OCI-LY7 (cell line): Measurements from ENCODE around the gene LDLRAD4. TPM values are rescaled to one million over a fixed set of nuclear protein-coding genes. Genes with fewer than 3 reads are reported as not detected.

ENCODE experiments used
- BruUV-seq: library from RNA; stranded (reverse); fragments of 400-500 nt; replicated peaks from 2 replicates; lab custom pipeline; 2021; lab: Mats Ljungman, UMichigan
- CTCF ChIA-PET: fragments of 300-600 bp; sonication (Branson Sonifier 250); formaldehyde crosslinking; loops from one replicate; lab custom pipeline; 2022; ENCODE audit warnings: antibody characterized with exemption; ENCODE audit not compliant: unreplicated experiment; lab: Charles Lee
- POLR2A ChIA-PET: fragments of 300-600 bp; sonication (Branson Sonifier 250); formaldehyde crosslinking; loops from one replicate; lab custom pipeline; 2022; ENCODE audit warnings: antibody characterized with exemption; lab: Charles Lee
- DNase-seq: peaks from one replicate; pipeline ENCODE4 v3.0.0-alpha.2; 2015; ENCODE audit warnings: low spot score
- H2AFZ ChIP-seq: fragments of 200-600 bp; sonication (generic), shearing (Covaris generic); 2 replicates; pipeline ENCODE4 v1.6.1; 2014; ENCODE audit warnings: mild to moderate bottlenecking, antibody characterized with exemption, low read length, moderate library complexity
- H3K27ac ChIP-seq: fragments of 200-600 bp; sonication (generic); 2 replicates; pipeline ENCODE4 v1.5.1; 2014; ENCODE audit warnings: mixed run types, low read depth, mild to moderate bottlenecking, moderate library complexity, low read length, inconsistent platforms; ENCODE audit not compliant: poor library complexity, severe bottlenecking
- H3K36me3 ChIP-seq: fragments of 200-600 bp; sonication (generic); 2 replicates; pipeline ENCODE4 v1.6.1; 2014; ENCODE audit warnings: mild to moderate bottlenecking, antibody characterized with exemption, low read length, moderate library complexity, mixed read lengths; ENCODE audit not compliant: insufficient read depth
- H3K4me1 ChIP-seq: fragments of 200-600 bp; sonication (generic); 2 replicates; pipeline ENCODE4 v1.5.1; 2014; ENCODE audit warnings: mild to moderate bottlenecking, low read length; ENCODE audit not compliant: insufficient read depth, poor library complexity, severe bottlenecking
- H3K4me2 ChIP-seq: fragments of 200-600 bp; sonication (generic); 2 replicates; pipeline ENCODE4 v1.6.1; 2014; ENCODE audit warnings: mild to moderate bottlenecking, low read length
- H3K4me3 ChIP-seq: fragments of 200-600 bp; sonication (generic); 2 replicates; pipeline ENCODE4 v1.5.1; 2014; ENCODE audit warnings: mild to moderate bottlenecking, low read depth, low read length; ENCODE audit not compliant: poor library complexity, severe bottlenecking
- H3K79me2 ChIP-seq: fragments of 200-600 bp; sonication (generic); 2 replicates; pipeline ENCODE4 v1.6.1; 2016; ENCODE audit warnings: low read depth, mild to moderate bottlenecking, low read length, moderate library complexity, mixed read lengths; ENCODE audit not compliant: insufficient read depth
- H3K9me2 ChIP-seq: fragments of 200-600 bp; sonication (generic); 2 replicates; pipeline ENCODE4 v1.6.1; 2016; ENCODE audit warnings: mild to moderate bottlenecking, low read length, mixed read lengths; ENCODE audit not compliant: insufficient read depth
- H3K9me3 ChIP-seq: fragments of 200-600 bp; sonication (generic); 2 replicates; pipeline ENCODE4 v1.6.1; 2014; ENCODE audit warnings: mild to moderate bottlenecking, mixed run types, low read length, mixed read lengths
- H4K20me1 ChIP-seq: fragments of 200-600 bp; sonication (generic); 2 replicates; pipeline ENCODE4 v1.6.1; 2014; ENCODE audit warnings: mild to moderate bottlenecking, antibody characterized with exemption, low read length, moderate library complexity, mixed read lengths; ENCODE audit not compliant: insufficient read depth
- CTCF ChIP-seq: fragments of 200-600 bp; sonication (generic); conservative IDR thresholded peaks from 2 replicates; pipeline ENCODE4 v1.5.1; 2014; ENCODE audit warnings: mild to moderate bottlenecking, antibody characterized with exemption, low read length, moderate library complexity, mixed read lengths
- EZH2phosphoT487 ChIP-seq: fragments of 200-600 bp; sonication (generic); IDR thresholded peaks from 2 replicates; pipeline ENCODE4 v1.6.1; 2018; ENCODE audit warnings: low read depth, borderline replicate concordance, mild to moderate bottlenecking, mixed run types, antibody characterized with exemption, low read length, moderate library complexity, mixed read lengths
- intact Hi-C: fragments of 100-400 bp; cut with micrococcal nuclease; formaldehyde crosslinking; loops from one replicate; pipeline ENCODE4 v1.10.0; 2022; ENCODE audit not compliant: unreplicated experiment
- total RNA-seq, 2 experiments: library from RNA; depleted of rRNA in 1 of 2; stranded (reverse); fragments of >200 nt in 1 of 2; shearing (Covaris generic) in 1 of 2; gene quantifications; 2 replicates each; pipeline ENCODE4 v1.2.3, GENCODE V29; 2014 to 2022

LDLRAD4 gene
- total RNA-seq, 2 experiments from 2014 or later = 26.2 to 43.8 TPM

DNA sequence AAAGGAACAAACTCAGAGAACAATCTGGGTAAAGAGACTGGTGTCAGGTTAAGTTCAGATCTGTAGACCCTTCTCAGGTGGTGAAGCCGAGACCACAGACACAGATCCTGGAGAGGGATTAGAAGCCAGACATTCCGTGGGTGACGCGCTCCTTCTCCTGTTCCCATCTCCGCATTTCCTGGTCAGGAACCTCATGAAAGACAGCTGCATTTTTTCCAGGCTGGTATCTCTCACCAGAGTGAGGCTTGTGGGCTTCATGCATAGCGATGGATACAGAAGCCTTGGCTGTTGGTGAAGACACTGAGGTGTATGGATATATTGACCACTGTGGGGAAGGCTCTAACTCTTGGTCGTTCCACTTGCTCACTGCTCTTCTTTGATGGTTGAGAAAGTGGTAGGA, 355.2 kb downstream of the LDLRAD4 start:
- no peak overlapping the region for H3K27ac ChIP-seq
- H3K4me1 ChIP-seq = peaks cover 30% of the 10 kb centered on the region
- no peaks in the 10 kb centered on the region for H4K20me1 ChIP-seq
- no peak for DNase-seq
- no peaks in the 10 kb centered on the region for H3K79me2 ChIP-seq
- POLR2A ChIA-PET = interaction anchor here (0.6 to 7.5 kb wide), 3 partner anchors 12 to 98 kb away, joined by 4 to 63 read pairs (median 4); no protein-coding TSS in a partner anchor
- no peaks in the 10 kb centered on the region for H3K9me3 ChIP-seq
- no TSS peak for BruUV-seq
- no peak overlapping the region for H3K4me3 ChIP-seq
- TF ChIP-seq CTCF (no peak), EZH2phosphoT487 (no peak)
- H3K4me2 ChIP-seq = no peak overlapping the region
- no peaks in the 10 kb centered on the region for H3K36me3 ChIP-seq
- no peaks in the 10 kb centered on the region for H3K9me2 ChIP-seq
- CTCF ChIA-PET = no interaction called here
- H2AFZ ChIP-seq = no peak overlapping the region
- intact Hi-C loops = no loop called here

DNA sequence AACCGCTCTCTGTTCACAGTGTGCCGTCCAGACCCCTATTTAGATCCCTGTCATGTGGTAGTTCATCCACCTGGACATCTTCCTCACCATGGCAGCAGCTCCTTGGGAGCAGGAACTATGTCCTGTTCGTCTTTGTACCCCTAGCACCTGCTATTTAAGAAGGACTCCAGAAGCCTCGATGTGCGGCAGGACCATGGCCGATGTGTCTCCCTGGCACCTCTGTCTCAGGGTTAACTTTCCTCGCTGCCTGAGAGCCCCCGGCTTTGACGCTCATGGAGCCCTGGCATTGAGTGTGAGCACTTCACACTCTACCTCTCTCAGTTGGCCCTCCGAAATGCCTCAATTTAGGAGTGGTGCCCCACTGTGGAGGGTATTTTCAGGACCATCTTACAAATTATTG, 355.8 kb downstream of the LDLRAD4 start:
- CTCF ChIA-PET = no interaction called here
- BruUV-seq = no TSS peak
- intact Hi-C loops = no loop called here

More for the DNA sequence above, 355.8 kb downstream of the LDLRAD4 start:
- TF ChIP-seq EZH2phosphoT487 (no peak), CTCF (no peak)
- POLR2A ChIA-PET = interaction anchor here (0.6 to 7.5 kb wide), 3 partner anchors 11 to 97 kb away, joined by 4 to 63 read pairs (median 4); no protein-coding TSS in a partner anchor
- H3K27ac ChIP-seq = no peak overlapping the region
- no peaks in the 10 kb centered on the region for H4K20me1 ChIP-seq
- no peak overlapping the region for H2AFZ ChIP-seq
- H3K79me2 ChIP-seq = no peaks in the 10 kb centered on the region
- no peaks in the 10 kb centered on the region for H3K36me3 ChIP-seq
- H3K4me2 ChIP-seq = no peak overlapping the region
- H3K4me1 ChIP-seq = peaks cover 29% of the 10 kb centered on the region
- H3K4me3 ChIP-seq = no peak overlapping the region
- no peak for DNase-seq
- no peaks in the 10 kb centered on the region for H3K9me3 ChIP-seq
- H3K9me2 ChIP-seq = no peaks in the 10 kb centered on the region
